Astrocyte of the spinal cord (primary cell): ENCODE results near the gene PARP16.

Source experiments
- DNase-seq: peaks from one replicate; pipeline ENCODE4 v3.0.0; 2011; ENCODE audit warnings: low read depth, low spot score
- H3K4me3 ChIP-seq: 2 replicates; pipeline ENCODE4 v1.5.1; 2011; ENCODE audit warnings: low read depth, mild to moderate bottlenecking, low read length, moderate library complexity
- in situ Hi-C: cut with HindIII; loops from 2 replicates; pipeline ENCODE4 v1.10.0; 2017; ENCODE audit warnings: low sequenced_read_pairs
- TF ChIP-seq, protein P1 (sequence below): IDR thresholded peaks from 2 replicates; pipeline ENCODE4 v1.5.1; 2012; ENCODE audit warnings: low read depth, mild to moderate bottlenecking, low read length, inconsistent platforms

Gene PARP16

DNA sequence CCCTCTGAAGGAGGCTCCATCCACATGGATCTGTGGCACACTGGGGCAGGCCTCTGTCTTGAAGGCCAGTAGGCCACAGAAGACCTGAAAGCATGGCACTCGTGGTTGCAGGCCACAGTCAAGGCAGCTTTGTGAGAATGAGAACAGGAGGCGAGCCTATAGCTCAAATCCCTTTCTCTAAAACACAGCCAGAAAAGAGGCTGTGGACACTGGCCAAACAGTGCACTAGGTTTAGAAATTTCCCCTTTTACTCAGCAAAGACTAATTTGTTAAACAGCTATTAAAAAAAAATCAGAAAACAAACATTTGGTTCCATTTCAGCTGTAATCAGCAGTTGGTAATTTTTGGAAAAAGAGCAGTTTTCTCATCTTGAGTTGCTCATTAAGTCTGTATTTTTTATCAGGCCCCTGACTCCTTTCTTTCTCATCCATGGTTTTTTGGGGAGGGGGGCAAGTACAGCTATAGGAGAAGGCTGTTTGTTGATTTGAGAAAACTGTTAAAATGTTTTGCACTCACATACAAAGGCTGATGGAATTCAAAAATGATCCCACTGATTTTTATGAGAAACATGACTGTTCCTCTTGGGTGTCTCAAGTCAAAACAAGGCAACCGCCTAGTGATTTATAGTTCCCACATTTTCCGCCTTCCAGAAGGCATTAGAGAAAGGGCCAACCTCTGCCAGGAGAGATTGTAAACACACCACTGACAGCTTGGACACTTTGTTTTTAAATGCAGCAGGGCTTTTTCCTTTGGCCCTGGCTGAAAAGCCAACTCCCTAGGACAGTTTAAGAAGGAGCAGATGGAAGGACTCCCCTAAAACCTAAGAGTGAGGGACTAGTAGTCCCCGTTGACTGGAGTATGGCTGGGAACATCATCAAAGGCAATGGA lies 28.1 kb downstream of the PARP16 start:
- in situ Hi-C loops = no loop called here
- TF ChIP-seq, protein P1, sequence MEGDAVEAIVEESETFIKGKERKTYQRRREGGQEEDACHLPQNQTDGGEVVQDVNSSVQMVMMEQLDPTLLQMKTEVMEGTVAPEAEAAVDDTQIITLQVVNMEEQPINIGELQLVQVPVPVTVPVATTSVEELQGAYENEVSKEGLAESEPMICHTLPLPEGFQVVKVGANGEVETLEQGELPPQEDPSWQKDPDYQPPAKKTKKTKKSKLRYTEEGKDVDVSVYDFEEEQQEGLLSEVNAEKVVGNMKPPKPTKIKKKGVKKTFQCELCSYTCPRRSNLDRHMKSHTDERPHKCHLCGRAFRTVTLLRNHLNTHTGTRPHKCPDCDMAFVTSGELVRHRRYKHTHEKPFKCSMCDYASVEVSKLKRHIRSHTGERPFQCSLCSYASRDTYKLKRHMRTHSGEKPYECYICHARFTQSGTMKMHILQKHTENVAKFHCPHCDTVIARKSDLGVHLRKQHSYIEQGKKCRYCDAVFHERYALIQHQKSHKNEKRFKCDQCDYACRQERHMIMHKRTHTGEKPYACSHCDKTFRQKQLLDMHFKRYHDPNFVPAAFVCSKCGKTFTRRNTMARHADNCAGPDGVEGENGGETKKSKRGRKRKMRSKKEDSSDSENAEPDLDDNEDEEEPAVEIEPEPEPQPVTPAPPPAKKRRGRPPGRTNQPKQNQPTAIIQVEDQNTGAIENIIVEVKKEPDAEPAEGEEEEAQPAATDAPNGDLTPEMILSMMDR = no peak
- H3K4me3 ChIP-seq = no peak overlapping the region
- peak; percentile 16 for DNase-seq

DNA sequence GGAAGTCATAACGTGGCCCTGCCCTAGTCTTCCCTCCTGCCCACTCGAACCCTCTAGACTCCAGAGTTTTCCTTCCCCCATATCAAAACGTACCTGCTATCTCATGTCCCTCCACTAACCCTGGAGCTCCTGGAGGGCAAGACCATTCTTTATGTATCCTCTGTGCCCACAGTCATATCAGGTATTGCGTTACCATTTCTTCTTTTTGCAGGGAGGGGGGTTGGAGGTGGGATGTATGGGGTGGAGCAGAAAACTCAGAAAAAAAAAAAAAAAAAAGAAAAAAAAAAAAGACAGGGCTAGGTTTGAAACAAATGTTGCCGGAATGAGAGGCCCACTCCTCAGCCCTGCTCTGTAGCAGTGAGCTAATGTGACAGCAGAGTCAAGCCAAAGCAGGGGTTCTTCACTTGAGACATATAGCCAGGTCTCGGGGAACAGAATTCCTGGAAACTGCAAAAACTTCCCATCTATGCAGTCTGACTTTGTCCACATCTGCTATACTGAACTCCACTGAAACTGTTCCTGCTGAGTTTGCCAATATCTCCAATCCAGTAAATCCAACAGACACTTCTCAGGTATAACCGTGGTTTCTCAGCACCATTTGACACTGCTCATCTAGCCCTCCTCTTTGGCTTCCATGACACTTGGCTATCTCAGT lies 31.1 kb downstream of the PARP16 start:
- TF ChIP-seq, protein P1 = no peak
- DNase-seq = no peak
- in situ Hi-C loops = no loop called here
- H3K4me3 ChIP-seq = no peak overlapping the region

DNA sequence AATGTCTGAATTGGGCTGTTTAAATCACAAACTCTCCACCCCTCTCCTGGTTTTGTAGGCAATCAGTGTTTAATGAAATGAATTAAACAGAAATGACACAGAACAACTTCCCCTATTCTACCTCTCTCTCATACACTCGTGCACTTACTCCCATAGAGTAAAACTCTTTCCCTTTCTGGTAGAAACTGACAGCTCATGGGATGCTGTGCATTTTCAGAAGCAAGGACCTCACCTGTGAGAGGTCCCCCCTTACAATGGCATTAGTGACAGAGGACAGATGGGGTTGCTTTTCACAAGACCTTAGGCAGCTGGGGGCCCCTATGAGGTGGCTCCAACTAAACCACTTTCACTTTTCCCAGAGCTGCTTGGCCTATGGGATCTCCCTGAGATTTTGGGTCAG lies 31.9 kb downstream of the PARP16 start:
- DNase-seq = no peak
- no peak overlapping the region for H3K4me3 ChIP-seq
- TF ChIP-seq, protein P1 = no peak
- in situ Hi-C loops = no loop called here

DNA sequence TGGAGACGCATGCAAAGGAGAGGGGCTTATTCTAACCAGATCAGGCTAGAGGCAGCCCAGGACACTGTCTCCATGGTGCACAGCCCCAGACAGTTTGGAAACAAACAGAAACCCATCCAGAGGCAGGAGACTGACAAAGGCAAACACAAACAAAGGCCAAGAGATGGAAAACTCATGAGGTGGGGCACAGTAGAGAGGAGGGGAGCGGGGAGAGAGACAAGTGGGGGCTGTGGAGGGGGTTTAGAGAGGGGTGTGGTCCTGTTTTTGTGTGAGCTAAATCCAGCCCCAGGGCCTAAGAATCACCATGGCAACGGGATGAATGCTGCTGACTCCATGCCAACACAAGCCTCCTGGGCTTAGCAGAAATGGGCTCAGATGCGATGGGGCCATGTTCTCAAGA lies 32.3 kb downstream of the PARP16 start:
- H3K4me3 ChIP-seq = no peak overlapping the region
- no peak for DNase-seq
- TF ChIP-seq, protein P1 = no peak
- in situ Hi-C loops = no loop called here

DNA sequence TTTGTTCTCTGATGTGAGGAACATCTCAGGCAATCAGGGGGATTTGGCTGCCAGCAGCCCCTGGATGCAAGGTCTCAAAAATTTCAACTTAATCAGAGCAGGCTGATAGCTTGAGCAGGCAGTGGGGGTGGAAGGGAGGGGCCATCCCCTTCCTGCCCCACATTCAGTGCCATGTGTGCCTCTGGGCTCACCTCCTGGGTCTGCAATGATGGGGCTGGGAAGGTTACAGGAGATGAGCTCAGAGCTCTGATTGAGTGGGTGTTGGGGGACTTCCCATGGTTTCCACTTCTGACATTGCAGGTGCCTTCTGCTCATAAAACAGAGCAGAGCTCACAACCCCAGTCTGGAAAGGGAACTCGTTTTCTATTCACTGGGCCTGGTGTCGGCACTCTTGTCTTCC lies 37.0 kb downstream of the PARP16 start:
- H3K4me3 ChIP-seq = no peak overlapping the region
- TF ChIP-seq, protein P1 = no peak
- no peak for DNase-seq
- in situ Hi-C loops = no loop called here

DNA sequence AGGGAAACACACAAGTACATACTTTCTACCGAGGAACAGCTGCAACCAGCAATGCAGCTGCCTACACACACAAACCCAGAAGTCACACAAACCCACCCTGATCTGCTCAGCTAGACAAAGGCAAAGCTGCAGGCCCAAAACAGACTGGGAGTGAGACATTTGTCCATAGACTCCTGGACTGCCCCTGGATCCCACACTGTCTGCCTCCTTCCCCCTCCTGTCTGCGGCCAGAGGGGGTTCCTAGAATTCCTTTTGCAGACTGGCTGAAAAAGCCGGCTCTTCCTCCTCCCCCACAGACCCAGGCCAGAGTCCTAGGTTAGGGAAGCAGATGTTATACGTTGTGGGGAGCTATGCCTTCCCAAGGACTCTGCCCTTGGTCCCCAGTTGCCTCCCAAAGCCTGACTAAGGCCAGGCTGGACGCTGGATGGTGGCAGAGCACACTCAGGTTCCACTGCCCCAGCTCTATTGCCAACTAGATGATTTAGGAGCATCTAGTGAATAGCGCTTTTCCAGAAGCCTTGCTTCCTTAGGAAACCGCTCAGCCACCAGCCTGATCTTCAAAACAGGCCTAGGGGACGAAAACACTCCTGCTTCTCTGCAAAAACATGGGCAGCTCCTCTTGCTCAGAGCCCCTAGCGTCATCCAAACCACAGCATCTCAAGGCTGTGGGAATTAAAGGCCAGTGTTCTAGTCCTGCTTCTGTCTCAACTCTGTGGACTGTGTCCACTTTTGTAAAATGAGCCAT lies 38.0 kb downstream of the PARP16 start:
- in situ Hi-C loops = no loop called here
- no peak overlapping the region for H3K4me3 ChIP-seq
- TF ChIP-seq, protein P1 = no peak
- no peak for DNase-seq
